Heart right ventricle (tissue), 16 donors: ENCODE data around the gene SUN3. TPM values are rescaled to one million over a fixed set of nuclear protein-coding genes. Genes with fewer than 3 reads are reported as not detected.

Experiments used
- ATAC-seq, 8 donors: fragments of 200-7000 bp; cut with Tn5 transposase; one replicate each; pipeline ENCODE4 v1.9.1; 2020; ENCODE audit warnings: mild to moderate bottlenecking in 8 of 8, moderate library complexity in 8 of 8, moderate number of reproducible peaks in 1 of 8
- DNase-seq, 2 donors: peaks; one replicate each; pipeline ENCODE4 v3.0.0-alpha.2; 2020
- H3K27ac ChIP-seq, 10 donors: fragments of 200-600 bp; sonication (generic) in 2 of 10; one replicate each; pipeline versions ENCODE4 v1.5.0 to v1.8.0; 2020 to 2022; ENCODE audit warnings: mild to moderate bottlenecking in 3 of 10
- H3K27me3 ChIP-seq, 7 donors: fragments of 200-600 bp; one replicate each; pipeline ENCODE4 v1.8.0; 2021 to 2022; ENCODE audit warnings: mild to moderate bottlenecking in 2 of 7
- H3K36me3 ChIP-seq, 9 donors: fragments of 200-600 bp; sonication (generic) in 1 of 9; one replicate each; pipeline versions ENCODE4 v1.5.0 to v1.8.0; 2020 to 2022; ENCODE audit warnings: mild to moderate bottlenecking in 2 of 9
- H3K4me1 ChIP-seq, 9 donors: fragments of 200-600 bp; sonication (generic) in 1 of 9; one replicate each; pipeline versions ENCODE4 v1.5.0 to v1.8.0; 2020 to 2022; ENCODE audit warnings: mild to moderate bottlenecking in 4 of 9
- H3K4me3 ChIP-seq, 10 donors: fragments of 200-600 bp; sonication (generic) in 2 of 10; one replicate each; pipeline versions ENCODE4 v1.5.0 to v1.8.0; 2020 to 2022; ENCODE audit warnings: mild to moderate bottlenecking in 7 of 10, moderate library complexity in 2 of 10
- H3K9me3 ChIP-seq, 11 donors: fragments of 200-600 bp in 10 of 11; sonication (generic) in 2 of 11; one replicate each; pipeline versions ENCODE4 v1.5.0 to v1.8.0; 2013 to 2022; ENCODE audit warnings: mild to moderate bottlenecking in 2 of 11, control low read depth in 1 of 11, moderate library complexity in 1 of 11
- CTCF ChIP-seq, 9 donors: fragments of 200-600 bp; sonication (generic) in 2 of 9; IDR thresholded peaks; one replicate each; pipeline versions ENCODE4 v1.5.0 to v1.8.0; 2021 to 2022; ENCODE audit warnings: antibody characterized with exemption in 9 of 9, mild to moderate bottlenecking in 5 of 9, moderate library complexity in 1 of 9
- WGBS, 2 donors: extraction: QIAGEN DNeasy Blood & Tissue Kit; methylation state at CpG; one replicate each; pipeline ENCODE4 v1.1.7; 2013; ENCODE audit warnings: inconsistent platforms in 1 of 2; 5-methylcytosine and 5-hydroxymethylcytosine counted together
- intact Hi-C, 10 donors: fragments of 100-400 bp; cut with DNase I; formaldehyde crosslinking; loops; one replicate each; pipeline versions ENCODE4 v1.11.1 to v1.14.2; 2022
- polyA plus RNA-seq, 2 donors: library from polyadenylated mRNA; stranded (reverse); fragments of 200-250 nt; gene quantifications; one replicate each; pipeline ENCODE4 v1.2.3, GENCODE V29; 2013
- total RNA-seq, 10 donors: library from RNA; stranded (reverse); fragmentation: NEBNext Ultra II Directional in 3 of 10; extraction: Animal tissue kit (Norgen Biotek cat#: 25700) in 3 of 10; gene quantifications; one replicate each; pipeline versions ENCODE4 v1.2.1 to v1.2.4, GENCODE V29; 2021 to 2023
- donor health status: Arrhythmogenic right ventricular cardiomyopathy.
- donor health status: ischemic (EF 13 %, LVEDD 7.1; RV severe dilation, severe dysfunction).
- donor health status: healthy with polysubstance abuse.
- donor health status: DM: no; HTN: yes; CAD: no.
- donor health status: DM: no; HTN: no; CAD: no.
- donor health status: ischemic (EF 25% LVEDD 6.9; RV normal size, moderate dysfunction).
- donor health status: ischemic (EF 25% LVEDD 5.7; RV mildly dilated, moderate dysfunction).
- donor health status: healthy.
- donor health status: DM: yes; HTN: yes; CAD: no.
- donor health status: Ischemic cardiomyopathy.
- donor health status: ischemic (EF 35%, LVEDD 5.7; RV mildly dilated, moderate dysfunction).
- donor health status: nonischemic (EF 11% LVEDD 7.7; RV severe dilation, severe dysfunction).
- donor health status: DM: yes; HTN: yes; CAD: no.
- donor health status: PGD.
- donor health status: ischemic (EF 29% LVEDD 5.4; RV normal size, mild dysfunction).
- donor health status: nonischemic (EF 23%, LVEDD 6.1; RV moderate dilation, normal function).

SUN3 gene
- total and polyA plus RNA-seq, 12 donors = not detected

GRCh38 chr7:48046458-48046857, 17.6 kb upstream of the SUN3 start:
- no peak overlapping the region for H3K27ac ChIP-seq
- intact Hi-C loops = no loop called here
- 67 to 68% methylated on average over 14 of the region's 14 CpGs for WGBS, 2 donors
- no peak for ATAC-seq
- no peaks in the 10 kb centered on the region for H3K9me3 ChIP-seq
- H3K4me1 ChIP-seq = no peaks in the 10 kb centered on the region
- no peaks in the 10 kb centered on the region for H3K36me3 ChIP-seq
- H3K4me3 ChIP-seq = no peak overlapping the region
- no peak for TF ChIP-seq CTCF (IDR thresholded peaks at IDR 0.05)
- no peak for DNase-seq
- peaks cover 0 to 5% (median 0%) of the 10 kb centered on the region in 7 donors for H3K27me3 ChIP-seq

DNA sequence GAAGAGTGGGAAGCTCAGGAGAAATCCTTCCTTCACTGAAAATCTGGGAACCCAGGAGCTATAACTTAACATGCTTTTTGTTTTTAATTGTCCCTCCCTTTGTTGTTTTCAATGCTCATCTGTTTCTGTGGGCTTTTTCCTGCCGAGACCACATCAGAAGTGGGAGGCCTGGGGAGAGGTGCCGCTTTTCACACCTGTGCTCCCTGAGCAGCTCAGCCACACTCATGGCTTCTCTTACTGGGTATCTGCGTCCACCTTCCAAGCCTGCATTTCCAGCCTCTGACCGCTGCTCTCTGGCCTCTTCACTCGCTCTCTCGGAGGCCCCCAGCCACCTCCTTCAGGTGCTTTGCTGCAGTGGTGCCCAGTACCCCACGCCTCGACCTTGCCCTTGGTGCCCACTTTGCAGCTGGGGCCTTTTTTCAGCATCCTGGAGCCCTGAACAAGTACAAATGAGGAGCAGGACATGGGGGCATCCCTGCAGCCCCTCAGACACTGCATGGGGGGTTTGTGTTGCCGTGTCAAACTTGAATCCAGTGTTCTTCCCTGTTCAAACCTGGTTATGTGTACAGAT, 16.4 kb upstream of the SUN3 start:
- Histone ChIP-seq H3K4me1 (no peaks in the 10 kb centered on the region), H3K9me3 (no peaks in the 10 kb centered on the region), H3K36me3 (no peaks in the 10 kb centered on the region), H3K4me3 (no peak overlapping the region), H3K27me3 (peaks cover 0 to 5% (median 0%) of the 10 kb centered on the region in 7 donors), H3K27ac (no peak overlapping the region)
- intact Hi-C loops = no loop called here
- 81 to 88% methylated on average over 9 of the region's 9 CpGs for WGBS, 2 donors
- ATAC-seq = no peak
- no peak for DNase-seq
- TF ChIP-seq CTCF (IDR thresholded peaks at IDR 0.05) = no peak

GRCh38 chr7:48042636-48043035, 13.7 kb upstream of the SUN3 start:
- intact Hi-C loops = no loop called here
- no peaks in the 10 kb centered on the region for H3K36me3 ChIP-seq
- no peaks in the 10 kb centered on the region for H3K9me3 ChIP-seq
- peak in 1 of 8 donors; percentile 34 for ATAC-seq
- peaks cover 0 to under 1% (median 0%) of the 10 kb centered on the region in 7 donors for H3K27me3 ChIP-seq
- WGBS, 2 donors = 58 to 73% methylated on average over 3 of the region's 3 CpGs
- no peak for DNase-seq
- no peaks in the 10 kb centered on the region for H3K4me1 ChIP-seq
- TF ChIP-seq CTCF (IDR thresholded peaks at IDR 0.05) = no peak
- H3K4me3 ChIP-seq = no peak overlapping the region
- no peak overlapping the region for H3K27ac ChIP-seq

- no peak for ATAC-seq
- intact Hi-C loops = no loop called here
- 49 to 71% methylated on average over 3 of the region's 3 CpGs for WGBS, 2 donors
Observed at GRCh38 chr7:48042216-48042615, 13.3 kb upstream of the SUN3 start.

More at GRCh38 chr7:48042216-48042615, 13.3 kb upstream of the SUN3 start:
- no peaks in the 10 kb centered on the region for H3K9me3 ChIP-seq
- no peak overlapping the region for H3K4me3 ChIP-seq
- no peaks in the 10 kb centered on the region for H3K36me3 ChIP-seq
- H3K27ac ChIP-seq = no peak overlapping the region
- no peak for DNase-seq
- peaks cover 0 to 5% (median 0%) of the 10 kb centered on the region in 7 donors for H3K27me3 ChIP-seq
- TF ChIP-seq CTCF (IDR thresholded peaks at IDR 0.05) = no peak
- H3K4me1 ChIP-seq = no peaks in the 10 kb centered on the region
